GM12878 (cell line): ENCODE results near the gene KCNH4.

Source experiments
- CBX5 ChIP-seq: sonication (generic); IDR thresholded peaks from 2 replicates; pipeline ENCODE4 v1.6.1; 2016; ENCODE audit warnings: low read depth, moderate library complexity, mild to moderate bottlenecking, inconsistent platforms
- CREB1 ChIP-seq: IDR thresholded peaks from 2 replicates; pipeline ENCODE4 v1.6.1; 2012; ENCODE audit warnings: low read depth, mild to moderate bottlenecking, inconsistent platforms
- CTCF ChIP-seq, 3 experiments: IDR thresholded peaks in 2 of 3; conservative IDR thresholded peaks in 1 of 3; 2 replicates each; pipeline ENCODE4 v1.5.1; 2011; ENCODE audit warnings: low read depth in 3 of 3, low read length in 3 of 3, mild to moderate bottlenecking in 3 of 3, control low read depth in 2 of 3, moderate library complexity in 2 of 3, inconsistent platforms in 1 of 3, mixed read lengths in 1 of 3; ENCODE audit not compliant: control insufficient read depth in 2 of 3, insufficient read depth in 1 of 3; ENCODE audit errors: extremely low read depth in 1 of 3
- EGR1 ChIP-seq, 2 experiments: IDR thresholded peaks; 1 replicate in 1 of 2; 2 replicates in 1 of 2; pipeline ENCODE4 v1.6.1; 2011 to 2012; ENCODE audit warnings: low read depth in 2 of 2, low read length in 2 of 2, borderline replicate concordance in 1 of 2, mild to moderate bottlenecking in 1 of 2, moderate library complexity in 1 of 2
- POLR2A ChIP-seq: IDR thresholded peaks from 2 replicates; pipeline ENCODE4 v1.6.1; 2011; ENCODE audit warnings: low read depth, mild to moderate bottlenecking, low read length
- SIX5 ChIP-seq: IDR thresholded peaks from 2 replicates; pipeline ENCODE4 v1.6.1; 2011; ENCODE audit warnings: mild to moderate bottlenecking, low read depth, low read length, moderate library complexity; ENCODE audit not compliant: severe bottlenecking
- SPI1 ChIP-seq: IDR thresholded peaks from 2 replicates; pipeline ENCODE4 v1.6.1; 2011; ENCODE audit warnings: low read depth, mild to moderate bottlenecking, low read length, moderate library complexity, borderline replicate concordance; ENCODE audit not compliant: insufficient read depth
- YY1 ChIP-seq: IDR thresholded peaks from 2 replicates; pipeline ENCODE4 v1.6.1; 2011; ENCODE audit warnings: low read depth, mild to moderate bottlenecking, low read length

GRCh38 chr17:42129109-42129837 is 51.7 kb downstream of the KCNH4 start:
- TF ChIP-seq CBX5 = no peak
- no peak for TF ChIP-seq CTCF (IDR thresholded peaks at IDR 0.05 in 2 of 3, conservative IDR thresholded peaks at IDR 0.05 in 1 of 3; ENCODE audit: control insufficient read depth in 2 of 3, extremely low read depth in 1 of 3, insufficient read depth in 1 of 3, low read depth in 3 of 3, low read length in 3 of 3)
- no peak for TF ChIP-seq SIX5
- no peak for TF ChIP-seq SPI1
- TF ChIP-seq EGR1 (IDR thresholded peaks at IDR 0.05; ENCODE audit: borderline replicate concordance in 1 of 2, low read depth in 2 of 2, low read length in 2 of 2) = no peak
- TF ChIP-seq YY1 = no peak
- TF ChIP-seq CREB1 = no peak
- no peak for TF ChIP-seq POLR2A
